ENCODE data around the gene GALNTL6.
"Not testable (repeated sequence)": the region's sequence is repeated elsewhere in the genome, so short reads cannot be mapped to it uniquely, and the experiment has no call there.

The GALNTL6 gene

DNA sequence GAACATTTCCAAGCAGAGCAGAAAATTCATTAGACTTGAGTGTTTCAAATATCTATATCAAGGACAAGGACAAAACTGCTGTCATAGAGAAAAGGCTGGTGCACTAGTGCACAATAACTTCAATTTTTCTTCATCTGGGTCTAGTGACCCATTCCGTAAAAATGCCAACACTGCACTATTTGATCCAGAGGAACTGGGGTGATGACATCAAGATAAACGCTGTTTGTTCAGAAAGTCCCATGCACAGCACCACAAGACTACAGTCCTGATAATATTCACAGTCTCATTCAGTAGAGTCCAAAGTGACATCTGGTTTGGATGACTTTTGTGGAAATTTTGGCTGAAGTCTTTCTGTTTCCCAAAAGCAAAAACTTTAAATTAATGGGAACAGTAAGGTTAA is 1051.9 kb downstream of the GALNTL6 start:
- no peak for DNase-seq (ENCODE audit: low read depth in 2 of 2)

DNA sequence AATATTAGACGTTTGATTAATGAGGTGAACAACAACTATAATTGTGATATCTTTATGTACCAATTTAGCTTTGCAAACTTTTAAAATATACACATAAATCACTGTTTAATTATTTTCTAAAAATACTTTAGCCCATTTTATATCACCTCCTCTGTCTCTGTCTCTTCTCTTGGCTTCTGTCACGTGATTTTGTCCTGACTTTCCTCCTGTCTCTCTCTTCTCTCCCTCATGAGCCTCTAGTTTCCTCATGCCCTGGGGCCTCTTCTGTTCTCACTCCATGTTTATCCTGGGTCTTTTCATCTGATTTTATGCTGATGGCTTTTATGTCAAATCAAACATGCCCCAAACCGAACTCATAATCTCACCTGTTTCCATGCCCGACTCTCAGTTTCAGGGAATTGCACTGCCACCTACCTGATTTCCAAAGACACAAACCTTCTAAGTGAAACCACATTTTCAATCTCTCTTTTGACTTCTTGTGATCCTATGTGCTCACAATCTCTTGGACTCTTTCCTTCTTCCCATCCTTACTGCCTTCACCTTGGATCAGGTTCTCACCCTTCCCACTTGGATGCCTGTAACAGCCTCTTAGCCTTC is 1052.4 kb downstream of the GALNTL6 start:
- DNase-seq (ENCODE audit: low read depth in 2 of 2), result no peak

DNA sequence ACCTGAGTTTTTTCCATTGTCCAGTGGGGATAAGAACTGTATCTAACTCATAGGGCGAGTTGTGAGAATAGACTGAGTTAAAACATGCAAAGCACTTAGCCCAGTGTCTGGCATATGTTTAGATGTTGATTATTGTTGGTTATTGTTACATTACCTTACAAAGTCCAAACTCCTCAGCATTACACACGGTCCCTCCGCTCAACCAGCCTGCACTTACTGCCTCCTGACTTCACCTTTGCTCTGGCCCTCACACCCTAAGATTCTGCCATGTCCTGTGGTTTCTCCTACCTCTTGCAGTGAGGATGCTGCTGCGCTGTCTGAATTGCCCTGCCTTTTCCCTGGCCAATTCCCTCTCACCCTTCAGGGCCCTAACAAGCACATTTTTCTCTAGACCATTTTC is 1053.2 kb downstream of the GALNTL6 start:
- DNase-seq (ENCODE audit: low read depth in 2 of 2), result no peak

DNA sequence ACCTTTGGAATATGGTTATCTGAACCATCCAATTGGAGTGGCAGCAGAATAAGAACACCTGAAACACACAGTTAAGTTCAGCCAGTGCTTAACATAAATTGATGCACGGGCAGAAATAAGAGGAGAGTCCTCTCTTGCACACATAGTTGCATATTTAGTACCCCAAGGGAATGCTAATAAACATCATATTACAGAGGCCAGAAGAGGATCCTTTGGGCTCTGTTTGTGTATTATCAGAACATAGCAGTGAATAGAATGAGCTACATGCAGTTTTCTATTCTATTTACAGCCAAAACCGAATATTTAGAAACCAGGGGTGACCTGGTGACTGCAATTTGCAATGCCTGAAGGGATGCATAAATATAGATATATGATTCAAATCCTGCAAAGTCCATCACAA is 1054.6 kb downstream of the GALNTL6 start:
- DNase-seq (ENCODE audit: low read depth in 2 of 2), result no peak

DNA sequence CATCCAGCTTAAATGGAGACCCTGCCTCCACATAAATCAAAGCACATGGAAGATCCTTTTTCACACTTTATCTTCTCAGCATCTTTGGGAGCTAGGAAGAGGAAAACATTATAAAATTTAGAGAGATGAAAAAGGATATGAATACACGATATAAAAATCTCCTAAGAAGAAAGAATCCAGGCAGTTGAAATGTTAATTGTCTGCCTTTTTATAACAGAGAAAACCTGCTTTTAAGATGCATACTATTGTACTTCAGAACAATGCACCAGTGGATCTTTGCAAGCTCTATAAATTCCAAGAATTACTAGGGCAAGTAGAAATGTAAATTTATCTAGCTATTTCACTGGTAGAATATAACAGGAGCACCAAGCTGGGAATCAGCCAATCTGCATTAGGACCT is 1055.1 kb downstream of the GALNTL6 start:
- no peak for DNase-seq (ENCODE audit: low read depth in 2 of 2)

DNA sequence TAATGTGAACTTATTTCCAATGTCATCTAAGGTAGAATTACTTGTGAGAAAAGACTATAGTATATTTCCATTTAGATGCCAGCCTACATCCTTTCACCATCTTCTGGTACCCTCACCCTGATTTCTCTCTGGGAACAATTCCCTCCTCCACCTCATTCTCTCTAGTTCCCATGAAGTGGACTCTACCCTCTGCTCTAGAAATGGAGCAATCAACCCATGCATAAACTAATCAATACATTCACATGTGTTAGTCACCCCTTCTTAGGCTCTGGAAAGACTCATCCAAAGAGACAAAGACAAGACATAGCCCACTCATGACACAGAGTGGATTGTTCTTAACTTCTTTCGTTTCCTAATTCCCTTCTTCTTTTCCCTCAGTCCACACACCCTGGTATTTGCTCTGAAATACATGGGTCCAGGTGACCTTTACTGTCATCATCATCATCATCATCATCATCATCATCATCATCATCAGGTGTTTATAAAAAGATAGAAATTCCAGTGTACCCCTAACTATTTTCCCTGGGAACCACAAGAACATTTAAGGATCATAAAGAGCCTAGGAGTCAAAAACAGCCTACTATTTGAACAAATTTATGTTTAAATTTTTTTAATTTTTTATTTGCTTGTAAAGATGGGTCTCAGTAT is 1056.5 kb downstream of the GALNTL6 start:
- no peak for DNase-seq (ENCODE audit: low read depth in 2 of 2)

DNA sequence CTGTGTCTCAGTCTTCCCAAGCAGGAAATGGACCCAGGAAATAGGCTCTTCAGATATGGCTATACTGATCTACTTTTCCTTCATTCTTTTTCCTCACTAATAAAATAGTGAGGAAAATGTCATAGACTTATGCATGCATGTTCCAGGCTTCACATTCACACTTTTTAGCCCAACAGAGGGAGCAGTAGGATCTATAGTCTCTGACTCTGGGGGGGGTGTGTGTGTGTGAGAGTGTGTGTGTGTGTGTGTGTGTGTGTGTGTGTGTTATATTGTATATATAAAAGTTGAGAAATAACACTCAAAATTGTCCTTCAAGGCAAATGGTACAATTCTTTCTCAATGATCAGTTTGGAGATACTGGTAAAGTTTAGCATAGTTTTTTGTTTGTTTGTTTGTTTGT is 1058.2 kb downstream of the GALNTL6 start:
- DNase-seq (ENCODE audit: low read depth in 2 of 2), result no peak

DNA sequence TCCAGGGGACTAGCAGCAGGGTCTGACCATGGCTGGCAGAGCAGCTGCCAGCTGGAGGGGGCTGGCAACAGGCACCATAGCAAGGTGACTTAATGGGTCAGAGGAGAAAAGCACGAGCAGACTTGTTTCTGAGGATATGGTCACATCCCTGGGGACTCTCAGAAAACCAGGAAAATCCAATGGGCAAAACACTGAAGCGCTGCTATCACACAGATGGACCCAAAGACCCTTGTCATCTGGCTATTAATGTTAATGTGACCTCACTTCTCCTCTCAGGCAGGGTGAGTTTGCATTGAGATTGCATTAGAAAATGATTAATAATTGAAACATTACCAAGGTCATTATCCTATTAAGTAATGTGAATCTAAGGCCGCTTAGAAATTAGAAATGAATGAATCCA is 1061.7 kb downstream of the GALNTL6 start:
- no peak for DNase-seq (ENCODE audit: low read depth in 2 of 2)

DNA sequence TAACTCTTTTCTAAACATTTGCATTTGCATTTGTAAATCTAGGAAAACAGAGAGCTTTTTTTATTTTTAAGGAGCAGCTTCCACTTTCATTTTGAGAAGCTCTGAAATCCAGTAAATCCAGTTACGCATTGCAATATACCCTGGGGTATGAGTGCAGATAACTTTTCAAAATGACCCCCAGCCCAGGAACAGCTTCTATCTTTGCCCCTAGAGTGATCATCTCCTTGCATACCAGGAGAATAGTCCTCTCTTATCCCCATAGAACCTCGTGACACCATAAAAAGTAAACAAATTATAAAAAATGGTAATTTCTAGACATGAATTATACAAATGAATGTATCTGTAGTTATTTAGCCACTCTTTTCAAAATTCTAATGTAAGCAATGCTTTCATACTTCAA is 1063.2 kb downstream of the GALNTL6 start:
- no peak for DNase-seq (ENCODE audit: low read depth in 2 of 2)

DNA sequence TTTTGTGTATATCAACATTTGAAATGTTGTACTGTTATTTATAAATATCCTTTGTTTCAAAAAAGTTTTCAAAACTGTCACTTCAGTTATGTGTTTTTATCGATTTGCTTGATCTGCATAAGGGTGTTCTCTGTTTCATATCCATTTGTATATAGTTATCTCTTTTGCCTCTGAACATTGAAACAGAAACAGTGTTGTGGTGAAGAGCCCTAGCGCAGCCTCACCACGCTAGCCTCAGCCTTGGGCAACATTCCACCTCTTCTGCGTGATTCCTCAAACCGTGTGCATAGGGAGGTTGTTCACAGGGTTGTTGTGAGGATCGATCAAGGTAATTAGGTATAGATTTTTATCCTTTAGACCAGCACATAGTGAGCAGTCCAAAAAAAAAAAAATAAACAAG is 1068.4 kb downstream of the GALNTL6 start:
- DNase-seq (ENCODE audit: low read depth in 2 of 2), result no peak

DNA sequence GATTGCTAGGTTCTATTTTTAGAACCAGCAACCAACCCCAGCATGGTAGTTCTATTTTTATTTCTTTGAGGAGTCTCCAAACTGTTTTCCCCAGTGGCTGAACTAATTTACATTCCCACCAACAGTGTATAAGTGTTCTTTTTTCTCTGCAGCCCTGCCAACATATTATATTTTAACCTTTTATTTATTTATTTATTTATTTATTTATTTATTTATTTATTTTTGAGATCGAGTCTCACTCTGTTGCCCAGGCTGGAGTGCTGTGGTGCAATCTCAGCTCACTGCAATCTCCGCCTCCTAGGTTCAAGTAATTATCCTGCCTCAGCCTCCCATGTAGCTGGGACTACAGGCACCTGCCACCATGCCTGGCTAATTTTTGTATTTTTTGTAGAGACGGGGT is 1074.2 kb downstream of the GALNTL6 start:
- DNase-seq (ENCODE audit: low read depth in 2 of 2), result not testable (repeated sequence)

DNA sequence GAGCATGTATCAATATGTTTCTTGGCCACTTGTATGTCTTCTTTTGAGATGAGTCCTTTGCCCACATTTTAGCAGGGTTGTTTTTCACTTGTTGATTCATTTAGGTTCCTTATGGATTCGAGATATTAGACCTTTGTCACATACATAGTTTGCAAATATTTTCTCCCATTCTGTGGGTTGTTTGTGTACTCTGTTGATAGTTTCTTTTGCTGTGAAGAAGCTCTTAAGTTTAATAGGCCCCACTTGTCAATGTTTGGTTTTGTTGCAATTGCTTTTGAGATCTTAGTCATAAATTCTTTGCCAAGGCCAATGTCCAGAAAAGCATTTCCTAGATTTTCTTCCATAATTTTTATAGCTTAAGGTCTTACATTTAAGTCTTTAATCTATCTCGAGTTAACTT is 1074.8 kb downstream of the GALNTL6 start:
- no peak for DNase-seq (ENCODE audit: low read depth in 2 of 2)

DNA sequence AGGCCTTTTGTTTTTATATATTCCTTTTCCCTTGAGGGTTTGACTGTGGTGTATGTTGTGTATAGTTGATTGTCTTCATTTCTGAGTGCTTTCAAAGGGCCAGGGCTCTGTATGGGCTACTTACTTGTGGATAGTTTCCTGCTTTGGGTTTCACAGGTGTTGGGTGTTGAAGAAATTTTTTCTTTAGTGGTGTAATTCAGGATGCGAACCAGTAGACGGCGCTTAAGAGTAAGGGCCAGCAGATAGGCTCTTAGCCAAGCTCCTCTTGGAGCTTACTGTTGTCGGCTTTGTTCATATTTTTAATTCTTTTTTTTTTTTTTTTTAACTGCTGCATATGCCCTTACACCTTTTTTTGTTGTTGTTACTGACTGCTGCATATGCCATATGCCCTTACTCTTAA is 1079.1 kb downstream of the GALNTL6 start:
- no peak for DNase-seq (ENCODE audit: low read depth in 2 of 2)

DNA sequence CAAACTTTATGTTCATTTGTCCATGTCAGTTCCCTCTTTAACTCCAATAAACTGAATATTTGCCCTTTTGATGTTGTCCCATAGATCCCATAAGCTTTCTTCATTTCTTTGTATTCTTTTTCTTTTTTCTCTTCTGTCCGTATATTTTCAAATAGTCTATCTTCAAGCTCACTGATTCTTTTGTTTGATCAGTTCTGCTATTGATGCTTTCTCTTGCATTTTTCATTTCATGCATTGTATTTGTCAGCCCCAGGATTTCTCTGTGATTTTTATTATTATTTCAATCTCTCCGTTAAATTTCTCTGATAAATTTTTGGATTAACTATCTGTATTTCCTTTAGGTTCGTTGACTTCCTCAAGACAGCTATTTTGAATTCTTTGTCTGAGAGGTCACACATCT is 1082.5 kb downstream of the GALNTL6 start:
- DNase-seq (ENCODE audit: low read depth in 2 of 2), result no peak

DNA sequence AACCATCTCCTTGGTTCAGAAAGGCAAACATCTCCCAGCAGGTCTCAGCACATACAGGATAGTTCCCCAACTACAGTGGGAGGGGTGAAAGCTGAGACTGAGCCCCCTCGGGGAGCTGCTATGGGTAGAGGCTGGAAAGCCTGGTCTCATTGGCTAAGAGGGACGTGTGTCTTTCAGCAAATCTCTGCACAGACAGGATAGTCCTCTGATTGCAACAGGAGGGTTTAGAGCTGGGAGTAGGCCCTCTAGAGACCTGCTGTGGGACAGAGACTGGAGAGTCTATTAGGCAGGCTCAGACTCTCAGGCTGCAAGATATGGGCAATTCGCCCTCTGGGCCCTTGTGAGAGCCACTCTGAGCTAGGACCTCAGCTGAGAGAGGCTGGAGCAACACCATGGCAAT is 1083.8 kb downstream of the GALNTL6 start:
- no peak for DNase-seq (ENCODE audit: low read depth in 2 of 2)

DNA sequence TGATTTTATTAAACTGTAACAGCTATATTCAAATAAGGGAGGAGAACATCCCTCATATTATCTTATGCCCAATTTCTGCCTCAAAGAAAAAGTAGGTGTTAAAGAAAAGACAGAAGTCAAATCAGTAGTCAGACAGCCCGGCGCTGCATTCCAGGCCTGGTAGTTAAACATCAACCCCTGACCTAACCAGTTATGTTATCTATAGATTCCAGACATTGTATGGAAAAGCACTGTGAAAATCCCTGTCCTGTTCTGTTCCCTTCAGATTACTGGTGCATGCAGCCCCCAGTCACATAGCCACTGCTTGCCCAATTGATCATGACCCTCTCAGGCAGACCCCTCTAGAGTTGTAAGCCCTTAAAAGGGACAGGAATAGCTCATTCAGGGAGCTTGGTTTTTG is 1085.5 kb downstream of the GALNTL6 start:
- no peak for DNase-seq (ENCODE audit: low read depth in 2 of 2)

DNA sequence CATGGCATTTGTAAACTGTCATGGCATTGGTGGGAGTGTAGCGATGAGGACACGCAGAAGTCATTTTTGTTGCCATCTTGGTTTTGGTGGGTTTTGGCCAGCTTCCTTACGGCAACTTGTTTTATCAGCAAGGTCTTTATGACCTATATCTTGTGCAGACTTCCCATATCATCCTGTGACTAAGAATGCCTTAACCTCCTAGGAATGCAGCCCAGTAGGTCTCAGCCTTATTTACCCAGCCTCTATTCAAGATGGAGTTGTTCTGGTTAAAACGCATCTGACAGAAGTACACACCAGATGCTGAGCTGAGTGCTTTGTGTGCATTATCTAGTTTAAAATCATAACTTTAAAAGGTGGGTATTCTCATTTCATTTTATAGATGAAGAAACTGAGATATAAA is 1086.7 kb downstream of the GALNTL6 start:
- DNase-seq (ENCODE audit: low read depth in 2 of 2), result no peak

DNA sequence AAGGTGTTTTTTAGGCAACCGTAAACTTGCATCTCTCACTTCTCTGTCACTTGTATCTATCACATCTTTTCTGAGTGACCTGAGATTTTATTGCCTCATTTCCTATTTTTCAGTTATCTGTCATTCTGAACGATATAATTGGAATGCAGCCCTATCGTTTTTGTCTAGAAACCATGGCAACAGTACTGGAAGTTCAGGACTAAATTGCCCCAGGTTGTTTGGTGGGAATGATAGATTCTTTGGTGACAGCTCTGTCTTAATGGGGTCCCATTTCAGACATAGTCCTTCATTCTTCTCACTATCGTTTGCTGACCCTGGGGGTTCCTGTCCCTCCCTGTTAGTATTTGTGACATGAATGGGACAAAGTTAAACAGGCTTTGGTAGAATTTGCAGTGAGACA is 1087.7 kb downstream of the GALNTL6 start:
- DNase-seq (ENCODE audit: low read depth in 2 of 2), result no peak

DNA sequence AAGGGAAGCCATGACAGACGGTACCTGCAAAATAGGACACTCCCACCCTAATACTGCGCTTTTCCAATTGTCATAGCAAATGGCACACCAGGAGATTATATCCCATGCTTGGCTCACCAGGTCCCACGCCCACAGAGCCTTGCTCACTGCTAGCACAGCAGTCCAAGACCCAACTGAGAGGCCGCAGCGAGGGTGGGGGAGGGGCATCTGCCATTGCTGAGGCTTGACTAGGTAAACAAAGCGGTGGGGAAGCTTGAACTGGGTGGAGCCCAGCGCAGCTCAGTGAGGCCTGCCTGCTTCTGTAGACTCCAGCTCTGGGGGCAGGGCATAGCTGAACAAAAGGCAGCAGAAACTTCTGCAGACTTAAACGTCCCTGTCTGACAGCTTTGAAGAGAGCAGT is 1099.3 kb downstream of the GALNTL6 start:
- not testable (repeated sequence) for DNase-seq (ENCODE audit: low read depth in 2 of 2)

DNA sequence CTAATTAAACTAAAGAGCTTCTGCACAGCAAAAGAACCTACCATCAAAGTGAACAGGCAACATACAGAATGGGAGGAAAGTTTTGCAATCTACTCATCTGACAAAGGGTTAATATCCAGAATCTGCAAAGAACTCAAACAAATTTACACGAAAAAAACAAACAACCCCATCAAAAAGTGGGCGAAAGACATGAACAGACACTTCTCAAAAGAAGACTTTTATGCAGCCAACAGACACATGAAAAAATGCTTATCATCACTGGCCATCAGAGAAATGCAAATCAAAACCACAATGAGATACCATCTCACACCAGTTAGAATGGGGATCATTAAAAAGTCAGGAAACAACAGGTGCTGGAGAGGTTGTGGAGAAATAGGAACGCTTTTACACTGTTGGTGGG is 1104.2 kb downstream of the GALNTL6 start:
- DNase-seq (ENCODE audit: low read depth in 2 of 2), result not testable (repeated sequence)

DNA sequence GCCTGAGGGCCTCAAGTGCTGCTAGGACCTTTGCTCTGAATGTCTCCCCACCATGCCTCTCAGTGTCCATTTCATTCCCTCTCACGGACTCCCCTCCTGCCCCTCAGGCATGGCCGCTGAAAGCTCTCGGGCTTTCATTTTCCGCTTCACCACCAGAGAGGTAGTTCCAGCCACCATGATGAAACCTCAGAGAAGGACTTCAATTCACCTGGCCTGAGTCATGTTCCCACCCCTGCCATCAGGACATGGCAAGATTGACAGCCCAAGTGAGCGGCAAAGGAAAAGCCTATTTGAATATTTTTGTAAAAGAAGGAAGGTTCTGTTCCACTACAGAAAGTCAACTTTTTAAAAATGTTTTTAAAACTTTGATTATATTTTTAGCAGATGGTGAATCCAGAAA is 1106.1 kb downstream of the GALNTL6 start:
- no peak for DNase-seq (ENCODE audit: low read depth in 2 of 2)

DNA sequence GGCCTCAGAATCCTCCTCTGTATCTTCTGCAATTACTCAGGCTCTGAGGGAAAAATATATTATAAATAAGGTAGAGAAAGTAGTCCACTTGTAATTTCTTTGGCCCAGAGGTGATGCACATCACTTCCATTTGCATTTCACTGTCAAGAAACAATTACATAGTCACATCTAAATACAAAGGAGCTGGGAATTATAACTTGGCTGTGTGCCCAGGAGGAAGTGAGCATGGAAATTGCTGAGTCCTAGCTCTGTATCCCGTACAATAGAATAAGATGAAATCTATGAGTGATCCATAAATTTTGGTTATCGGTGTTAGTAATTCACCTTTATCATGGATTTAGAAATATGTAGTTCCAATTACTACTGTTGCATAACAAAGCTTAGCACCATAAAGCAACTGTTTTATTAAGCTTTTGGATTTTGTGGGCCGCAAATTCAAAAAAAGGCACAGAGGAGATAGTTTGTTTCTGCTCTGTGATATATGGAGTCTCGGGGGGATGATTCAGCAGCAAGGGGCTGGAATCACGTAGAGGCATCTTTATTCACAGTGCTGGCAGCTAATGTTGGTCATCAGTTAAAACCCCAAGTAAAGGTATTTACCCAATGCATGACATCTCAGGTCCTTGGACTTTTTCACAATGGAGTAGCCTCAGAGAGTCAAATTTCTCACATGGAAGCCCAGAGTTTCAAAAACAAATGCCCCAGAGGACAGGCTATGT is 1114.1 kb downstream of the GALNTL6 start:
- no peak for DNase-seq (ENCODE audit: low read depth in 2 of 2)

DNA sequence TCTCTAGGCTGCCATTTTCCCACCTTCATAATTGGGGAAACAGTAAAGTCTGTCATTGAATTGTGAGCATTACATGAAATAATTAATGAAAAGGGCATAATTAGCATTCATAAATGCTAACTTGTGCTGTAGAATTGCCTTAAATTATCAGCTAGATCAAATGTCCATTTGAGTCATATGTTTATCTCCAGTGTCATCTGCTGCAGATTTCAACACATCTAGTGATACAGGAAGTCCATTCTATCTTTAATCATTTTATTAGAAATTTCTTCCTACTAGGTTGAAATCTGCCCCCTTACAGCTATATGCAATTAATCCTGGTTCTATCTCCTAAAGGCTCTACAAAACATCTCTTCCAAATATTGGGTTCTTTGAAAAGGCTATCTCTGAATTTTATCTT is 1115.1 kb downstream of the GALNTL6 start:
- DNase-seq (ENCODE audit: low read depth in 2 of 2), result no peak

Data from stimulated activated CD8-positive, alpha-beta memory T cell treated with anti-CD3 and anti-CD28 coated beads, Interleukin-15, amount 100 ng/mL, for 48 hours (primary cell).